Smooth muscle cell (in vitro differentiated cells): ENCODE measurements around the gene EMX1. TPM values are rescaled to one million over a fixed set of nuclear protein-coding genes. Genes with fewer than 3 reads are reported as not detected.

Experiments
- DNase-seq: peaks from one replicate; lab custom pipeline; 2025; ENCODE audit not compliant: unreplicated experiment; lab: John Stamatoyannopoulos, UW
- H2AFZ ChIP-seq: fragments of 200-600 bp; sonication (generic); 2 replicates; pipeline ENCODE4 v1.6.0; 2016; ENCODE audit warnings: antibody characterized with exemption, low read depth, mild to moderate bottlenecking
- H3F3A ChIP-seq: fragments of 200-600 bp; sonication (generic); 2 replicates; pipeline ENCODE4 v1.6.0; 2017; ENCODE audit warnings: antibody characterized with exemption, low read depth
- H3K27ac ChIP-seq: fragments of 200-600 bp; sonication (generic); 2 replicates; pipeline ENCODE4 v1.5.1; 2016; ENCODE audit warnings: low read depth, mild to moderate bottlenecking
- H3K27me3 ChIP-seq: fragments of 200-600 bp; sonication (generic); 2 replicates; pipeline ENCODE4 v1.6.1; 2016; ENCODE audit warnings: low read depth, mild to moderate bottlenecking
- H3K36me3 ChIP-seq: fragments of 200-600 bp; sonication (generic); 2 replicates; pipeline ENCODE4 v1.5.1; 2016; ENCODE audit warnings: low read depth
- H3K4me1 ChIP-seq: fragments of 200-600 bp; sonication (generic); 2 replicates; pipeline ENCODE4 v1.5.1; 2016; ENCODE audit warnings: low read depth
- H3K4me2 ChIP-seq: fragments of 200-600 bp; sonication (generic); 2 replicates; pipeline ENCODE4 v1.6.0; 2016; ENCODE audit warnings: mild to moderate bottlenecking
- H3K4me3 ChIP-seq: fragments of 200-600 bp; sonication (generic); 2 replicates; pipeline ENCODE4 v1.5.1; 2016; ENCODE audit warnings: mild to moderate bottlenecking
- H3K79me2 ChIP-seq: fragments of 200-600 bp; sonication (generic); 2 replicates; pipeline ENCODE4 v1.6.0; 2016; ENCODE audit warnings: low read depth, mild to moderate bottlenecking
- H3K9ac ChIP-seq: fragments of 200-600 bp; sonication (generic); 2 replicates; pipeline ENCODE4 v1.6.0; 2016; ENCODE audit warnings: low read depth
- H3K9me3 ChIP-seq: fragments of 200-600 bp; sonication (generic); replicated peaks from 2 replicates; pipeline ENCODE4 v1.5.1; 2016; ENCODE audit warnings: low read depth
- H4K20me1 ChIP-seq: fragments of 200-600 bp; sonication (generic); 2 replicates; pipeline ENCODE4 v1.6.0; 2016; ENCODE audit warnings: low read depth
- CTCF ChIP-seq: fragments of 200-600 bp; sonication (generic); IDR thresholded peaks from 2 replicates; pipeline ENCODE4 v1.5.1; 2017; ENCODE audit warnings: borderline replicate concordance, mild to moderate bottlenecking, antibody characterized with exemption; ENCODE audit not compliant: insufficient read depth, poor library complexity, severe bottlenecking
- whole genome bisulfite sequencing: methylation state at CpG from one replicate; pipeline ENCODE4 v1.1.7; 2016; ENCODE audit warnings: low lambda C conversion rate; 5-methylcytosine and 5-hydroxymethylcytosine counted together
- polyA plus RNA-seq: library from polyadenylated mRNA; unstranded; fragments of >200 nt; fragmentation: Nextera tagmentation; extraction: Ambion mirVana; gene quantifications from 2 replicates; pipeline ENCODE4 v1.2.1, GENCODE V29; 2016
- total RNA-seq: library from RNA; depleted of rRNA; stranded (reverse); fragments of >200 nt; gene quantifications from 2 replicates; pipeline ENCODE4 v1.2.3, GENCODE V29; 2014

Gene EMX1
- total and polyA plus RNA-seq, 2 experiments from 2014 or later, result not detected

GRCh38 chr2:72915320-72915906, 1.9 kb upstream of the EMX1 start:
- Histone ChIP-seq H2AFZ (no peak overlapping the region), H4K20me1 (peaks cover 7% of the 10 kb centered on the region), H3K4me3 (peak overlapping the region; percentile 36), H3K4me1 (peaks cover 28% of the 10 kb centered on the region), H3K79me2 (no peaks in the 10 kb centered on the region), H3F3A (no peaks in the 10 kb centered on the region), H3K9ac (no peak overlapping the region), H3K27ac (no peak overlapping the region), H3K9me3 (no peaks in the 10 kb centered on the region), H3K36me3 (no peaks in the 10 kb centered on the region), H3K27me3 (peaks cover 100% of the 10 kb centered on the region), H3K4me2 (peak overlapping the region; percentile 75)
- 4% methylated on average over 25 of the region's 26 CpGs for WGBS
- TF ChIP-seq CTCF, result no peak
- no peak for DNase-seq

DNA sequence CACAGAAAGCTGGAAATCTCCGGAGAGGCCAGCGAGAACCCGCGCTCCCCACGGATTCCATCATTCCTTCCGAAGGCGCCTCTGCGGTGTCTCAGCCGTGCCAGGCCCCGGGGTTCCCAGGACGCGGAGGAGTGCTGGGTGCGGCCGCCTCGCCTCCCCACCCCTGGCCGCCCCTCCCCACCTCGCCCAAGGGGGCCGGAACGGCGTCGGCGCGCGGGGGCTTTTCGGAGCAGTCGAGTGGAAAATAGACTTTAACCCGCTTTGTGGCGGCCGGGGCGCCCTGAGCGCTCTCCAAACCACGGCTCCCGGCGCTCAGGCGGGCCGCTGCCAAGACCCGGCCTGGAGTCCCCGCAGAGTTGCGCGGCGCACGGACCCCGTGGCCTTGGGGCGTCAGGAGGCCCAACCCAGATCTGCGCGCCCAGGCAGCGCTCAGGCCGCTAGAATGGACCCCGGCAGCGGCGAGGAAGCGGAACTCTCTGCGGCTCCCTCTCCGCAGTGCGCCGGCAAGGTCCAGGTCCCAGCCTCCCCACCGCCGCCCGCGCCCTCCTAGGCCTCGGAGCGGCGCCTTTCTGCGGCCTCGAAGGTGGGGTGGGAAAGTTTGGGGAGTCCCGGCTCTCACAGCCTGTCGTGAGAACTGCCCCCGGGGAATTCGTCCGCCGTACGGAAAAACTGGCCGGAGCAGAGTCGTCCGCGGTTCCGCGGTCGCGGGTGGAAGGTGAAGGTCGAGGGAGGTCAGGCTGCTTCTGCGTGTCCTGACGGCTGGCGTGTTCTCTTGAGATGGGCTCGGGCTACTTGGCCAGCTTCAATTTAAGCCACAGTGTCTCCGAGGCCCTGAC, 1.2 kb upstream of the EMX1 start:
- no peak overlapping the region for H3K27ac ChIP-seq
- peak overlapping the region; percentile 36 for H3K4me3 ChIP-seq
- peaks cover 100% of the 10 kb centered on the region for H3K27me3 ChIP-seq
- H3F3A ChIP-seq, result no peaks in the 10 kb centered on the region
- no peak overlapping the region for H3K9ac ChIP-seq
- no peaks in the 10 kb centered on the region for H3K9me3 ChIP-seq
- no peak for TF ChIP-seq CTCF
- no peaks in the 10 kb centered on the region for H3K36me3 ChIP-seq
- H2AFZ ChIP-seq, result no peak overlapping the region
- H3K4me2 ChIP-seq, result peak overlapping the region; percentile 75
- H3K4me1 ChIP-seq, result peaks cover 28% of the 10 kb centered on the region
- peaks cover 7% of the 10 kb centered on the region for H4K20me1 ChIP-seq
- 2% methylated on average over 73 of the region's 86 CpGs for WGBS
- no peaks in the 10 kb centered on the region for H3K79me2 ChIP-seq
- DNase-seq, result no peak

- Histone ChIP-seq H3K27ac (no peak overlapping the region), H3F3A (no peaks in the 10 kb centered on the region), H3K27me3 (peaks cover 100% of the 10 kb centered on the region), H3K9me3 (no peaks in the 10 kb centered on the region), H2AFZ (no peak overlapping the region), H3K9ac (no peak overlapping the region), H3K36me3 (no peaks in the 10 kb centered on the region), H3K79me2 (no peaks in the 10 kb centered on the region), H3K4me1 (peaks cover 28% of the 10 kb centered on the region), H4K20me1 (peaks cover 7% of the 10 kb centered on the region), H3K4me3 (peak overlapping the region; percentile 36), H3K4me2 (peak overlapping the region; percentile 75)
- WGBS, result under 1% methylated on average over 29 of the region's 29 CpGs
- no peak for TF ChIP-seq CTCF
- DNase-seq, result no peak
Measured at GRCh38 chr2:72916743-72917137, 579 bp upstream of the EMX1 start.
